GM18907 (cell line): Measurements from ENCODE around the gene HLCS.

Experiments used
- ATAC-seq: cut with Tn5 transposase; IDR thresholded peaks from one replicate; pipeline ENCODE4 v1.9.1; 2021; ENCODE audit warnings: mild to moderate bottlenecking, moderate library complexity; ENCODE audit not compliant: unreplicated experiment

HLCS gene

DNA sequence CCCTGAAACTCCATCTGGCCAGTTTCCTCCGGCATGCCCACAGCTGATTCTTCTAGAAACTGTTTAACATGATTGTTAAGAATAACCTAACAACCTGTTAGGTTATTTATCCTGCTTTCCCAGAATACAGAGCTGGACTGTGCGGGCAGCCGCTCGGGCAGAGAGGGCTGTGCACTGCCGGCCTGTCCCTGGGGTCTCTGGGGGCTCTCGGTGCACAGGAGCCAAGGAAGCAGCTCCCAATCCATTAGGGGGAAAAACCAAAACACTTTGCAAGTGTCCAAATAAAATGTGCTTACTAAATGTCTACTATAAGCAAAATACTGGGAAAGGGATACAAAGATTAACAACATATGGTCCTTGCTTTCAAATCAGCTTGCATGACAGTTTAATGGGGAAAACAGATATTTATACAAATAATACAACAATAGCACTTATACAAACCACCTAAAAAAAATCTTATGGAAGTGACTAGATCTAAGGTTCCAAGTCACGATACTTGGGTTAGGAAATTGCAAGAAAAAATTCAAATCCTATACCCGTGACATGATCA, 50.7 kb downstream of the HLCS start:
- no peak for ATAC-seq

DNA sequence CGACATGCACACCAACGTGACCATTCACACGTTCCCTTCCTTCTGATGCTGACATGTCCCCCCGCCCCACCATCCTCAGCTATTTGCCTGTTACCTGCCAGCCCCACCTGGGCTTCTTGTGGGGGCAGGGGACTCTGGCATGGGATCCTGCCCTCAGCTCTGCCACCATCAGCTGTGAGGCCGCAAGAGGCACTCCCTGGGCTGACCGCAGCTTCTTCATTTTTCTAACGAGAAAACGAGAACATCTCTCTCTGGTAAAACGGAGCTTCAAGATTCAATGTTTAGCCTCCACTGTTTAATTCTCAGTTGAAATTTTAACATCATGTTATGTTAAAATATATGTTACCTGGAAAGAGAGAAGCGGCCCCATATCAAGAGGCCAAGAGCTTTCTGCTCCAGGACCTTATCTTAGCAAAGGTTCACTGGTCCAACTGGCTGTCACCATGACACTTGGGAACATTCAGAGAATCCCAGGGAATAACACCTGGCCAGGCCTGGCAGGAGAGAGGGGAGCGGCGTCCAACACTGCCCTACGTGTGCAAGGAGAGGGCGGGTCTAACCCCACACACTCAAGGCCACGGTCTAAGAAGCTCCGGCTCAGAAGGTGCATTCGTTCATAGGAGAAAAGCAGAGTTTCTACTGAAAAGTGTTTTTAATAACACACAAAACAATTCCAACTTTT, 51.3 kb downstream of the HLCS start:
- no peak for ATAC-seq

DNA sequence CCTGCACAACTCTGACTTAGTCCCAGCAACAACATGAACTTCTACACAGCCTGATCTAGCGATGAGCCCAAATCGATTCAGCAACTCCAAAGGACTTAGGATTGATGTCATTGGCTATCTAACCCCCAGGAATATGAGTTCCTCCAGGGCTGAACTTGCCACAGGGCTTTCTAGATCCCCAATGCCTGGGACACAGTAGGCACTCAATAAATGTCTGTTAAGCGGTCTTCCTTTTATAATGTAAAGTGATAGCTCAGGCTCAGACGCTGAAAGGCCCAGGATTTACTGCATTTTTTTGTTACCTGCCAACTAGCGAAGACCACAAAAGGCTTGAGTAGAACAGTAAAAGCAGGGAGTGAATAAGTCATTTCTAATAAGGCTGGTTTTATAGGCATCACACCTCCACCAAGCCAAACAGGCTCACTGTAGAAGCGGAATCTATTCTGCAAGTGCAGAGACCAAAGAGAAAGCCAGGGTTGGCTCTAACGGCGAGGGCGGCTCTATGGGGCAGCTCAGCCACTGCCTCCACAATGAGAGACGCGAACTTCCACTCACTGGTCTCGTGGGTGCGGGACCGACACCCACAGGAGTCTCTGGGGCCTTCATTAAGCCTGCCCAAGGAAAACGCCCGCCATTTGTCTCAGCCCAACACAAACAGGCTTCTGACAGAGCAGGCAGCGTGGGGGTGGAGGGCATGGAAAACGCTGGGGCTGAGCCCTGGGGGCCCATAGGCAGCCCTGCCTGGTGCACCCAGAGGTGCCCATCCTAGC, 52.0 kb downstream of the HLCS start:
- no peak for ATAC-seq

DNA sequence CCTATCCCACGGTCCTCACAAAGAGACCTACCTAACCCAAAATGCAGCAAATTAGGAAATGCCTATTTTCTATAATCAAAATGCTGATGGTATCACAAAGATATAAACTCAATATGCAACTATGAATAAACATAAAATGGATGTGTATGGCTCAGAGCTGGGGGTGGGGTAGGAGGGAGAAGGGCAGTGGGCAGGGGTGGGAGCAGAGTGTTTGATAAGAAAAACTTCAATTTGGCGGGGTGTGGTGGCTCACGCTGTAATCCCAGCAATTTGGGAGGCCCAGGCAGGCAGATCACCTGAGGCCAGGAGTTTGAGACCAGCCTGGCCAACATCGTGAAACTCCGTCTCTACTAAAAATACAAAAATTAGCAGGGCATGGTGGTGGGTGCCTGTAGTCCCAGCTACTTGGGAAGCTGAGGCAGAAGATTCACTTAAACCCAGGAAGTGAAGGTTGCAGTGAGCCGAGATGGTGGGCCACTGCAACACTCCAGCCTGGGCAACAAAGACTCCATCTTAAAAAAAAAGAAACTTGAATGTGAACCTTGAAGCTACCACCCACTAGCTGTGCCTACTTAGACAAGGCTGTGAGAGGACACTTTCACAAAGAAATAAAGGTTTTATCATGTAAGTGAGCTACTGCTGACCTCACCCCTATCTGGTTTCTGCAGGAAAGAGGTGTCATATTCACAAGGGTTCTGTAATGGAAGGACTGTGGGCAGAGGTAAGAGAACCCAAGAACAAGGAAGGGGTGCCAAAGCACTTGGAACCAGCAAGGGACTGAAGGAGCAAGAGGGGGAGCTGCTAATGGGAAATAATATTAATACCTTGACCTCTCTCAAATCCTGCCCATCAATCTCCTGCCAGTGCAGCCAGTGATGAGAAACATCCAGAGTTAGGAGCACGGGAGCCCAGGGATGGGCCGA, 53.0 kb downstream of the HLCS start:
- ATAC-seq: no peak

DNA sequence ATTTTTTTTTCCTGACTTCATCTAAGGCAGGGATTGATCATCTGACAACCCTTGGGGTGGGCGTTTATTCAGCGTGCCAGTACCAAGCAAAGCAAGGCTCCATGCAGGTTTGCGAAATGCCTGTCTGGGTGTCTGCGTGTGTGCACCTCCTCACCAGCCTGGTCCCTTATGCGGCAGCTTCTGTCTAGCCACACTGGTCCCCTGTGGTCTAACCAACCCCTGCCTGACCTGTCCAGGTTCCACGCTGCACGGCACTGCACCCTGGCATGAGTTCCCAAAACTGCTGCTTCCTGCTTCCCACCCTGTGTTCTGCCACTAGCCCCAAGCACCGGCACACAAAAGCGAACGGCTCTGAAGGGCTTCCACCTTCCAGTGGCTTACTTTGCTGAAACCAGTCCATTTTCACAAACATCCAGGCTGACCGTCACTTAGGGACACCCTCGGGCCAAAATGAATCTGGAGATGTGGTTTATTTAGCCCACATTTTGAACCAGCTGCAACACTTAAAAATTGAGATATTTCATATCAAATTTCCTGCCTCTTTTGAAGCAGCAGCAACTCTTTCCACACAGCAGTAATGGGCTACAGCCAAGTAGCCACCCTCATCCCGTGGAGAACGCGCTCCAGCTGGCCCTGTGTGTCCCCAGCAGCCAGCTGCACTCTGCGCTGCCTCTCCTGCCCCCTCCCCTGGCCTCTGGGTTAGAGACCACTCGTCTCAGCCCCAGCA, 55.7 kb downstream of the HLCS start:
- no peak for ATAC-seq

DNA sequence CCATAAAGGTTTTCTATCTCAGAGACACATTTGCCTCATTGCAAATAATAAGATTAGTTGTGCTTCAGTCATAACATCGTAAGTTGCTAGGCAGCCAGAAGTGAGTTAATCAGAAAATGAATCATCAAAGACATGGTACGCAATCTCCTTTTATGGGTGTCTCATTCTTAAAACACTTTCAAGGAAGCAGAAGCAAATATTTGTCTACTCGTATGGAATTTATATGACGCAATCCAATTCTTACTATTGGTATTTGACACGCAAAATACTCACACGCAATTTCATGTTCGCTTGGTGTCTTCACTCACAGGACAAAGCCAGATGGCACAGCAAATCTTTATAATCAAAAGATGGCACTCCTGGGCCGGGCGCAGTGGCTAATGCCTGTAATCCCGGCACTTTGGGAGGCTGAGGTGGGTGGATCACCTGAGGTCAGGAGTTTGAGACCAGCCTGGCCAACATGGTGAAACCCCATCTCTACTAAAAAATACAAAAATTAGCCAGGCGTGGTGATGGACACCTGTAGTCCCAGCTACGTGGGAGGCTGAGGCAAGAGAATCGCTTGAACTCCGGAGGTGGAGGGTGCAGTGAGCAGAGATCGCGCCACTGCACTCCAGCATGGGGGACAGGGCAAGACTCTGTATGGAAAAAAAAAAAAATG, 56.4 kb downstream of the HLCS start:
- no peak for ATAC-seq

DNA sequence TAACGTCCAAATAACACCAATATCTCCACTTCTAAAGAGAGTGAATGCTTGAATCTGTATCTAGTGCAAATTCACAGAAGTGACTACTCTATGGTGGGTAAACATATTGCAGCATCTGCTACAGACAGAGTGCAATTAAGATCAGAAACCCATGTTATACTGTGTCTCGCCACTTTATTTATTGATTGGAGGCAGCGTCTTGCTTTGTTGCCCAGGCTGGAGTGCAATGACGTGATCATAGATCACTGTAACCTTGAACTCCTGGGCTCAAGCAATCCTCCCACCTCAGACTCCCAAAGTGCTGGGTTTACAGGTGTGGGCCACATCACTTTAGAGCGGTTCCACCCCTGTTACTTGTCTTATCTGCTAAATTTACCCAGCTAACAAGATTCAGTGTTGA, 57.0 kb downstream of the HLCS start:
- no peak for ATAC-seq

DNA sequence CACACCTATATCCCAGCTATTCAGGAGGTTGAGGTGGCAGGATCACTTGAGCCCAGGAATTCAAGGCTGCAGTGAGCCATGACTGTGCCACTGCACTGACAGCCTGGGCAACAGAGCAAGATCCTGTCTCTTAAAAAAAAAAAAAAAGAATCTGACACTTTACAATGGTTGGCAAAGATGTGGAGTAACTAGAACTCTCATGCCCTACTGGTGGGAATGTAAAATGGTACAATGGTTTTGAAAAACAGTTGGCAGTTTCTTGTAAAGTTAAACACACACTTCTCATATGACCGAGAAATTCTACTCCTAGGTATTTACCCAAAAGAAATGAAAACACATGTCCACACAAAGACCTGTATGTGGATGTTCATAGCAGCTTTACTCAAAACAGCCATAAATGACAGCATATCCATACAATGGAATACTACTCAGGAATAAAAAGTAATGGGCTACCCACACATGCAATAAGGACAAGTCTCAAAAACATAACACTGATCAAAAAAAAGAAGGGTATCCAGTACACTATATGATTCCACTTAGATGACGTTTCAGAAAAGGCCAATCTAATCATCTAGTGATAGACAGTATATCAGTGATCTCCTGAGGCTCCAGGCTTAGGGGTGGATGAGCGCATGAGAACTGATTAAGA, 58.1 kb downstream of the HLCS start:
- no peak for ATAC-seq

DNA sequence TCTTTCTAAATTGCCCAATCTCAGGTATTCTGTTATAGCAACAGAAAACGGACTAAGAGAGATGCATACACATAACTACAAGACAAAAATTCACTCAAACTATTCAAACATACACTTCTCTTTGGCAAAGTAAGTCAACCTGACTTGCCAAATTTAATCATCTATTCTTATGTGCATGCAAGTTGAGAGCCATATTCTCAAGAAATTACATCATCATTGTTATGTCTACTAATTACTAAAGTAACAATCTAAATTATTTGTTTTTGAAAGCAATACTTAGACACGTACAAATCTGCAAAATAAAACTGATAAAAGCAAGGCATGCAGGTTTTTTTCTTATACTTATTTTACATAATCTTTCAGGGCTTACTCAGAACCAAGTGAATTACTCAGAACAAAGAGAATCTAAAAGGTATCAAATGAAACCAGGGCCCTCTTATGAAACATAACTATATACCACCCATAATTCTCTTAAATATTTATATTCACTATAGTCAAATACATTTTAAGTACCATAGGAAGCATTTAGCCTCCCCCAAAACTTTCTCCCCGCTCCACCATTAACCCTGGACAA, 62.3 kb downstream of the HLCS start:
- ATAC-seq: no peak

DNA sequence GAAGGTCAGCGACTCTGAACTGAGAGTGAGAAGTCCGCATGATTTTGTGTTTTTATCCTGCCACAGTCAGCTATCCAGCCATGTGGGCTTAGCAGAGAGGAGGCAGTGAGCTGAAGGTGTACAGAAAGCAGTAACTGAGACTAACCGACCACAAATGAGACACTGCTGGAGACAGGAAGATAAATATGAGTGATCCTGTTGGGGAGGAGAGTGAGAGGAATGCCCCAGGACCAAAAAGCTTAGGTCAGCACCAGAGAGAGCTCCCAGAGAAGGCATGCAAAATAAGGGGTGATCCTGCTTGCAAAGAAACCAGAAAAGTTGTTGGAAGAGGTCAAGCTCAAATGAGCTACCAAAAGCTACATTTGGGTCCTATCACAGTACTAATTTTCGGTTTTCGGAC, 63.7 kb downstream of the HLCS start:
- no peak for ATAC-seq

DNA sequence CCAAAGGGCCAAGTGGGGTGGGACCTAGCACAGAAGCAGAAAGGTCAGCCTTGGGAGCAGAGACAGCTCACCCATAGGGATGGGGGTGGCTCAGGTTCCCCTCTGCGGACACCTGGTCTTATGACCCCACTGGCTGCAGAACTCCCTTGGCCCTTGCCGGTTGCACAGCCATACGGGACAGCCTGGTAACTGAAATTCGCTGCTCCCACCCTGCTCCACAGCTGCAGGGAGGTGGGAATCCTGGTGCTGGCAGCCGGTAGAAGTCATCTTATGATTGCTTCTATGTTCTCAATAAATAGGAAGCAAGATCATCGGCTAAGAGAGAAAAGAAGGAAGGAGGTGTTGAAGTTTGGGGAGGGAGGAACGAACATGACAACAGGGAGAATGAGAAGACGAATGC, 64.1 kb downstream of the HLCS start:
- ATAC-seq: no peak

DNA sequence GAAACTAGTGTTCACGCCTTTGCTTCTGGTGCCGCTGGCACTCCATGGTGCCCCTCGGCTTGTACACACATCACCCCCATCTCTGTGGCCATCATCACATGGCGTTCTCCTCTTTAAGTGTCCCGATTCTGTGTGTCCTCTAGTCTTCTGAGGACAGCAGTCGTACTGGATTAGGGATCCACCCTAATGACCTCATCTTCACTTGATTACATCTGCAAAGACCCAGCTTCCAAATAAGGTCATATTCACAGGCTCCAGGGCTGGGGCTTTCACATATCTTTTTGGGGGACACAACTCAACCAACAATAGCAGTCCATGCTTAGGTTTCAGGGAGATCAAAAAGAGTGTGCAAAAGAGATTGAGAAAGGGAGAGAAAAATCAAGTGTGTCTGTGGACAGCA, 64.9 kb downstream of the HLCS start:
- no peak for ATAC-seq

DNA sequence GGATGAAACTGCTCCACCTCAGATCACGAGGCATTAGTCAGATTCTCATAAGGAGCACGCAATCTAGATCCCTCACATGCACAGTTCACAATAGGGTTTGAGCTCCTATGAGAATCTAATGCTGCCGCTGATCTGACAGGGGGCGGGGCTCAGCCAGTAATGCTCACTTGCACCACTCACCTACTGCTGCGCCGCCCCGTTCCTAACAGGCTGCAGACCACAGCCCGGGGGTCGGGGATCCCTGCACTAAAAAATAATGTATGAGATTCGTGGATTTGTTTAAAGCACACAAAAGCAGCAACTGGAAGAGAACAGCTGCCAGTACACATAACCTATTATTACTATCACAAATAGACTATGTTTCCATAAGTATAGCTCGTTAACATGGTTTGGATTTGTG, 72.9 kb downstream of the HLCS start:
- ATAC-seq: no peak

DNA sequence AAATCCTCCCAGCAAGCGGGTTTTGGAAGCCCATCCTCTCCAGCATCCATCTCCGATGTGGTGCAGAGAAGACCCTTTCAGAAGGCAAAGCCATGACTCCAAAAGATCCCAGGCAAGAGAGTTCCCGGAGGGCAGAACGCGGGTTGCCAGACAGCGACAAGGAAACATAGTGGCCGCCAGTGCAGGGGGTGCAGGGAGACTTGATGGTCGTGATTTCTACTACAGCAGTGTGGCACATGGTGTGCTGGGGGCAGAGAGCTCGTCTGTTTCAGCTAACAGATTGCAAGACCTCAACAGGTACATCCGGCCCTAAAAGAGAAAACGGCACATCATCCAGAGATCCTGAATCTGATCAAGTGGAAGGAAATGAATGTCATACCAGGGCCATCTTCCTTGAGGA, 74.3 kb downstream of the HLCS start:
- ATAC-seq: no peak

DNA sequence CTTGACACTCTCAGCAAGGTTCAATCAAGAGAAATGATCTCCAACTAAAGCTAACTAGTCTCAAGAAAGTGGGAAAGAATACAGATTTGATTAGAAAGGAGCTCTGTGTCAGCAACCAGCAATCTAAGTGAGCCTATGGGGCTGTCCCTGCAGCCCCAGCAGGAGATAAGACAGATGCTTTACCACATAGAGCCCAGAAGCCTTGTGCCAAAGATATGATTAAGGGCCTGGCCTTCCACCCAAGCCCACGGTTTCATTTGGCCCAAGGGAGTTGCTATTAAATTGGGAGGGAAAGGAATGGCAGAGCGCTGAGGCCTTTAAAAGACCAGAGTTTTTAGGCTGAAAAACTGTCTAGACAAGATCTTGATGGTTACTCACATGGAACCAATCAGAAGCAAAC, 74.8 kb downstream of the HLCS start:
- no peak for ATAC-seq

DNA sequence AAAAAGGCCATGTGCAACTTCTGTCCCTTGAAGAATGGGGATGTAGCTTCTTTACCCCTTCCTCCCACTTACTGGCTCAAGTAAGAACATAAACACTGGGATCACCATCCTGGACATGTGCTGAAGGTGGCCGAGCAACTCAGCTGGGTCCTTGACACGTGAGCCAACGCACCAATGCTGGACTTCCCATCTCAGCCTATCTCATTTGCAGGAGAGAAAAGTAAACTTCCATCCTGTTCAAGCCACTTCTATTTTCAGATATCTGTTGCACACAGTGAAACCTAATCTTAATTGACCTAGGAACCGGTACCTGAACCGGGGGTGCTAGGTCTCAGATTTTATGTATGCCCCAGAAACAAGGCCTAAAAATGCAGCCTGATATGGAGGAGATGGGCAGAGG, 75.3 kb downstream of the HLCS start:
- no peak for ATAC-seq

DNA sequence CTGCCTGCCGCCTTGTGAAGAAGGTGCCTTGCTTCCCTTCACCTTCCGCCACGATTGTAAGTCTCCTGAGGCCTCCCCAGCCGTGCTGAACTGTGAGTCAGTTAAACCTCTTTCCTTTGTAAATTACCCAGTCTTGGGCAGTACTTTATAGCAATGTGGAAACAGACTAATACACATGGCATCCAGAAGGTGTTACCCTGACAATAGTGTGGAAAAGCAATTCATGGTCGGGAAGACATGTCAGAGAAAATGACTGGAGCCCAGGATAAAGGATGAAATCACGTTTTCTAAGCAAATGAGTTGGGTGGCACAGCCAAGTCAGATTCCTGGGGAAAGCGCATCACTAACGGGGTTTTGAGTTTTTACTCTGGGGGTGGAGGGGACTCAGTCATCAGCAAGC, 76.4 kb downstream of the HLCS start:
- ATAC-seq: no peak

DNA sequence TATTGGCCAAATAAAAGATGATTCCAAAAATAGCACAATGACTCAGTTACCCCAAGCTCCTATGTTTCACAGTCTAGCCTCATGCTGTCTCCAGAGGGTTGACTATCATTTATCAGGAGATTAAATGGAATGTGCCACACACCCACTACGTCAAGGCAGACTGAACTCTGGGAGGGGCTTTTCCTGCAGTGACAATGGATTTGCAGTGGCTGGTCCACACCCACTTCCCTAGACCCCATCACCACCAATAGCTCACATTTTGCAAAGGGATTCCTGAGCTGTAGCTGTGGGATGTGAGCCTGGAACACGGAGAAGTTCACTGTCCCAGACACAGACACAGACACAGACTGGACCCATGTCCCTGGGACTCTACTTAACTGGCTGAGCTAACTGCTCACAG, 77.1 kb downstream of the HLCS start:
- ATAC-seq: no peak

DNA sequence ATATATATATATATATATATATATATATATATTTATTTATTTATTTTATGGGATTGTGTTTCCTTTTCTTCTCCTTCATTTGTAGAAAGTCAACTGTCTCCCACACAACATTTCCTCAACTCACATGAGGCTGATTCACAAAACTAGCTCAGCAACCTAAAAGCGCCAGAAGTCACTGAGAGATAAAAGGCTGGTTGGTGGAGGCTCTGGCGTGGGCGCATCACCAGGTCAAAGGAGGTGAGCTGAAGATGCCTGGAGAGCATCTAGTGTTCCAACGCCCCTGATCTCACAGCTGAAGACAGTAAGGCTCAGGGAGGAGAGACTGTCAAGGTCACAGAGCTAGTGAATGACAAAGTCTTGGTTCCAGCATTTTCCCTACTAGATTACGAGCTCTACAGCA, 78.0 kb downstream of the HLCS start:
- no peak for ATAC-seq
